Sigmoid colon (tissue), 7 donors: Measurements from ENCODE around the gene MSANTD2. TPM values are rescaled to one million over a fixed set of nuclear protein-coding genes. Genes with fewer than 3 reads are reported as not detected.

Experiments
- DNase-seq: peaks from one replicate; pipeline ENCODE4 v3.0.0-alpha.2; 2019
- H3K27ac ChIP-seq, 4 donors: fragments of 200-600 bp; sonication (generic); one replicate each; pipeline ENCODE4 v1.5.1; 2016 to 2019; ENCODE audit warnings: mild to moderate bottlenecking in 1 of 4
- H3K27me3 ChIP-seq, 3 donors: fragments of 200-600 bp; sonication (generic); one replicate each; pipeline ENCODE4 v1.5.1; 2019; ENCODE audit warnings: mild to moderate bottlenecking in 1 of 3
- H3K36me3 ChIP-seq, 4 donors: fragments of 200-600 bp; sonication (generic); one replicate each; pipeline ENCODE4 v1.5.1; 2016 to 2019
- H3K4me1 ChIP-seq, 4 donors: fragments of 200-600 bp; sonication (generic); one replicate each; pipeline ENCODE4 v1.5.1; 2017 to 2019
- H3K4me3 ChIP-seq, 4 donors: fragments of 200-600 bp; sonication (generic); one replicate each; pipeline ENCODE4 v1.5.1; 2017 to 2019; ENCODE audit warnings: mild to moderate bottlenecking in 2 of 4, moderate library complexity in 1 of 4
- H3K9me3 ChIP-seq, 4 donors: fragments of 200-600 bp in 3 of 4; sonication (generic) in 3 of 4; one replicate each; pipeline versions ENCODE4 v1.5.1 to v1.6.1; 2013 to 2019
- CTCF ChIP-seq, 4 experiments: fragments of 450-650 bp in 3 of 4; fragments of 200-600 bp in 1 of 4; IDR thresholded peaks; one replicate each; pipeline ENCODE4 v1.5.1; 2016 to 2019; ENCODE audit warnings: antibody characterized with exemption in 4 of 4, mild to moderate bottlenecking in 3 of 4, moderate library complexity in 2 of 4
- EP300 ChIP-seq, 4 donors: sonication (generic); formaldehyde crosslinking; IDR thresholded peaks; one replicate each; pipeline ENCODE4 v1.6.1; 2017; ENCODE audit warnings: antibody characterized with exemption in 4 of 4
- POLR2A ChIP-seq, 2 donors: fragments of 450-650 bp; IDR thresholded peaks; one replicate each; pipeline ENCODE4 v1.6.1; 2016; ENCODE audit warnings: antibody characterized with exemption in 2 of 2, mild to moderate bottlenecking in 2 of 2, moderate library complexity in 2 of 2
- POLR2AphosphoS5 ChIP-seq, 4 donors: sonication (generic); formaldehyde crosslinking; IDR thresholded peaks; one replicate each; pipeline ENCODE4 v1.6.1; 2017; ENCODE audit warnings: antibody characterized with exemption in 4 of 4
- WGBS, 2 donors: extraction: QIAGEN DNeasy Blood & Tissue Kit; methylation state at CpG; one replicate each; pipeline ENCODE4 v1.1.7; 2013; 5-methylcytosine and 5-hydroxymethylcytosine counted together
- intact Hi-C: fragments of 100-400 bp; cut with DNase I; formaldehyde crosslinking; loops from one replicate; pipeline ENCODE4 v1.15.1; 2023
- polyA plus RNA-seq, 3 donors: library from polyadenylated mRNA; stranded (reverse); fragments of 200-250 nt; gene quantifications; one replicate each; pipeline ENCODE4 v1.2.3, GENCODE V29; 2013
- total RNA-seq, 4 donors: library from RNA; depleted of rRNA; stranded (reverse); fragments of >200 nt; gene quantifications; one replicate each; pipeline ENCODE4 v1.1.0, GENCODE V29; 2016
- donor health status: healthy with polysubstance abuse.
- donor health status: Bipolar disorder and iron deficiency.
- donor health status: healthy.

MSANTD2 gene
- total and polyA plus RNA-seq, 7 donors: 1.6 to 23.8 (median 8.6) TPM

DNA sequence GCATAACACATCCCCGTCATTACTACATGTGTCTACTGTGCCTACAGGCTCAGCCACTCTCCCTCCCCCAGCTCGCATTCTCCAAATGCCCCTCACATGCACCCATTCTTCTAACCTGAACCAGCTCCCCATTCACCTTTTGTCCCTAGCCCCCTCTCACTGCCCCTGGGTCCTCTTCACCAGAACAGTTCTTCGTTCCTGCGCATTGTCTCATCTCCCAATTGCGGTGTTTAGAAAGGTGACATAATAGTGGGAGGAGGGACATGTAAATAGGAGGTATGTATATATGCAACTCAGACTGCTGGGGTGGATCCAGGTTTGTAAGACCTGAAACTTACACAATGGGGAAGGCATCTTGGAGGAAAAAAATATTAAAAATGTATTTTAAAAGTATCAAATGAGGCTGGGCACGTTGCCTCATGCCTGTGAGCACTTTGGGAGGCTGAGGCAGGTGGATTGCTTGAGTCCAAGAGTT, 43.4 kb downstream of the MSANTD2 start:
- WGBS, 2 donors: 76 to 87% methylated on average over 6 of the region's 6 CpGs
- DNase-seq: no peak
- Histone ChIP-seq H3K4me3 (no peak overlapping the region), H3K27ac (no peak overlapping the region), H3K9me3 (no peaks in the 10 kb centered on the region), H3K27me3 (peaks cover 36 to 96% (median 69%) of the 10 kb centered on the region in 3 donors), H3K4me1 (peaks cover 0 to 34% (median 28%) of the 10 kb centered on the region in 4 donors), H3K36me3 (no peaks in the 10 kb centered on the region)
- TF ChIP-seq POLR2A (IDR thresholded peaks at IDR 0.05) (no peak), POLR2AphosphoS5 (IDR thresholded peaks at IDR 0.05) (no peak), EP300 (IDR thresholded peaks at IDR 0.05) (no peak), CTCF (IDR thresholded peaks at IDR 0.05) (no peak)
- intact Hi-C loops: loop anchor here (10.0 kb wide), 1 partner anchor 198 kb away; the partner anchor contains the start of gene CCDC15

- DNase-seq: no peak
- no peak for TF ChIP-seq POLR2AphosphoS5 (IDR thresholded peaks at IDR 0.05)
- TF ChIP-seq POLR2A (IDR thresholded peaks at IDR 0.05): no peak
- TF ChIP-seq EP300 (IDR thresholded peaks at IDR 0.05): no peak
- no peak for TF ChIP-seq CTCF (IDR thresholded peaks at IDR 0.05)
- Histone ChIP-seq H3K36me3 (no peaks in the 10 kb centered on the region), H3K9me3 (no peaks in the 10 kb centered on the region), H3K27me3 (peaks cover 30 to 96% (median 67%) of the 10 kb centered on the region in 3 donors), H3K4me3 (no peak overlapping the region), H3K27ac (no peak overlapping the region), H3K4me1 (peaks cover 0 to 36% (median 27%) of the 10 kb centered on the region in 4 donors)
- intact Hi-C loops: loop anchor here (10.0 kb wide), 1 partner anchor 199 kb away; the partner anchor contains the start of gene CCDC15
- 76 to 83% methylated on average over 9 of the region's 9 CpGs for WGBS, 2 donors
Measured at GRCh38 chr11:124756033-124756752, 44.0 kb downstream of the MSANTD2 start.

- intact Hi-C loops: loop anchor here (10.0 kb wide), 1 partner anchor 200 kb away; the partner anchor contains the start of gene CCDC15
- 85 to 87% methylated on average over 6 of the region's 6 CpGs for WGBS, 2 donors
- Histone ChIP-seq H3K4me3 (no peak overlapping the region), H3K27me3 (peaks cover 22 to 94% (median 67%) of the 10 kb centered on the region in 3 donors), H3K4me1 (peaks cover 0 to 25% (median 17%) of the 10 kb centered on the region in 4 donors), H3K9me3 (no peaks in the 10 kb centered on the region), H3K27ac (no peak overlapping the region), H3K36me3 (no peaks in the 10 kb centered on the region)
- no peak for TF ChIP-seq CTCF (IDR thresholded peaks at IDR 0.05)
- TF ChIP-seq POLR2A (IDR thresholded peaks at IDR 0.05): no peak
- no peak for TF ChIP-seq EP300 (IDR thresholded peaks at IDR 0.05)
- no peak for TF ChIP-seq POLR2AphosphoS5 (IDR thresholded peaks at IDR 0.05)
- no peak for DNase-seq
Measured at GRCh38 chr11:124754710-124755109, 45.5 kb downstream of the MSANTD2 start.

DNA sequence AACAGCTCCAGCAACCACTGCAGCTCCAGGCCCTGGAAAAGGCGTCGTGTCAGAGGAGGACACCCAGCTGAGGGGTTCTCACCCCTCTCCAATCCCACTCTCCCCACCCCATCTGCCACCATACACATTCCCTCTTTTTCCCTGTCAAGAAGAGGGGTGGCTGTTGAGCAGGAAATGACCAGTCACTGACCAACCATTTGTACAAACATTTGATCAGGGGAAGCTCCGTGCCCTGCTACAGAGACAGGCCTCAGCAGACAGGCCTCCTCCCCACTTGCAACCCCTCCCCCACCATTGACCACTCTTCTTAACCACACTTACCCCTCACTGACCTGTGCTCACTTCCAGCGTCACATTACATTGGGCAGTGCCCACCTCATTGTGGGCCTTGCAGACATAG, 45.9 kb downstream of the MSANTD2 start:
- Histone ChIP-seq H3K36me3 (no peaks in the 10 kb centered on the region), H3K4me1 (peaks cover 0 to 21% (median 13%) of the 10 kb centered on the region in 4 donors), H3K27ac (no peak overlapping the region), H3K4me3 (no peak overlapping the region), H3K27me3 (peaks cover 18 to 93% (median 67%) of the 10 kb centered on the region in 3 donors), H3K9me3 (no peaks in the 10 kb centered on the region)
- DNase-seq: no peak
- no peak for TF ChIP-seq POLR2A (IDR thresholded peaks at IDR 0.05)
- no peak for TF ChIP-seq POLR2AphosphoS5 (IDR thresholded peaks at IDR 0.05)
- TF ChIP-seq CTCF (IDR thresholded peaks at IDR 0.05): no peak
- no peak for TF ChIP-seq EP300 (IDR thresholded peaks at IDR 0.05)
- 88 to 91% methylated on average over 4 of the region's 4 CpGs for WGBS, 2 donors
- intact Hi-C loops: loop anchor here (10.0 kb wide), 1 partner anchor 200 kb away; the partner anchor contains the start of gene CCDC15
